MCF 10A (cell line): ENCODE data around the gene METAP1. TPM values are rescaled to one million over a fixed set of nuclear protein-coding genes. Genes with fewer than 3 reads are reported as not detected.

ENCODE experiments used
- BruUV-seq: library from RNA; stranded (reverse); fragments of 400-500 nt; replicated peaks from 2 replicates; lab custom pipeline; 2021; lab: Mats Ljungman, UMichigan
- CTCF ChIA-PET: fragments of 300-600 bp; sonication (Branson Sonifier 250); formaldehyde crosslinking; extraction: SDS; loops from one replicate; lab custom pipeline; 2021; ENCODE audit warnings: antibody characterized with exemption, inconsistent platforms; lab: Yijun Ruan, JAX
- POLR2A ChIA-PET: fragments of 300-600, 350-650 bp; sonication (Branson Sonifier 250); formaldehyde crosslinking; extraction: SDS; loops from one replicate; lab custom pipeline; 2020; ENCODE audit warnings: antibody characterized with exemption, inconsistent platforms; lab: Yijun Ruan, JAX
- DNase-seq: peaks from one replicate; pipeline ENCODE4 v3.0.0-alpha.2; 2018; ENCODE audit not compliant: unreplicated experiment
- H3K27ac Mint-ChIP-seq: one replicate; pipeline ENCODE4 v1.8.0; 2022; ENCODE audit warnings: mild to moderate bottlenecking, low read depth, mixed read lengths; ENCODE audit not compliant: unreplicated experiment
- H3K27me3 Mint-ChIP-seq: one replicate; pipeline ENCODE4 v1.8.0; 2022; ENCODE audit warnings: mixed read lengths; ENCODE audit not compliant: insufficient read depth, unreplicated experiment
- H3K36me3 Mint-ChIP-seq: one replicate; pipeline ENCODE4 v1.8.0; 2022; ENCODE audit warnings: mild to moderate bottlenecking, moderate library complexity, mixed read lengths; ENCODE audit not compliant: insufficient read depth, unreplicated experiment
- H3K4me1 Mint-ChIP-seq: one replicate; pipeline ENCODE4 v1.8.0; 2022; ENCODE audit warnings: mixed read lengths; ENCODE audit not compliant: insufficient read depth, unreplicated experiment
- H3K4me3 Mint-ChIP-seq: one replicate; pipeline ENCODE4 v1.8.0; 2022; ENCODE audit warnings: mild to moderate bottlenecking, moderate library complexity, mixed read lengths; ENCODE audit not compliant: unreplicated experiment
- H3K9me3 Mint-ChIP-seq: one replicate; pipeline ENCODE4 v1.8.0; 2022; ENCODE audit warnings: mixed read lengths; ENCODE audit not compliant: unreplicated experiment
- CTCF ChIP-seq: fragments of 200-600 bp; IDR thresholded peaks from one replicate; pipeline ENCODE4 v1.8.0; 2022; ENCODE audit warnings: antibody characterized with exemption, mild to moderate bottlenecking; ENCODE audit not compliant: unreplicated experiment
- intact Hi-C: fragments of 100-400 bp; cut with micrococcal nuclease; formaldehyde crosslinking; loops from 2 replicates; pipeline ENCODE4 v1.14.1; 2022
- total RNA-seq: library from RNA; stranded (reverse); gene quantifications from 2 replicates; pipeline ENCODE4 v1.2.3, GENCODE V29; 2022

Gene METAP1
- total RNA-seq, 1 experiment from 2014 or later = 61.4 TPM

- no peak for DNase-seq
- no TSS peak for BruUV-seq
- no peak overlapping the region for H3K27ac Mint-ChIP-seq
- peaks cover 17% of the 10 kb centered on the region for H3K36me3 Mint-ChIP-seq
- H3K27me3 Mint-ChIP-seq = no peaks in the 10 kb centered on the region
- no peak overlapping the region for H3K4me3 Mint-ChIP-seq
- CTCF ChIA-PET = interaction anchor here (0.6 to 1.7 kb wide), 3 partner anchors 24 to 158 kb away, joined by 3 to 13 read pairs (median 4); no protein-coding TSS in a partner anchor
- intact Hi-C loops = no loop called here
- POLR2A ChIA-PET = interaction anchor here (0.5 to 1.5 kb wide), 3 partner anchors 22 to 66 kb away, joined by 3 to 10 read pairs (median 6); partner anchors contain the start of gene METAP1
- H3K9me3 Mint-ChIP-seq = no peaks in the 10 kb centered on the region
- H3K4me1 Mint-ChIP-seq = peaks cover 21% of the 10 kb centered on the region
- TF ChIP-seq CTCF = no peak
Observed at GRCh38 chr4:99029852-99030251, 34.3 kb downstream of the METAP1 start.

GRCh38 chr4:99033956-99034355 is 38.4 kb downstream of the METAP1 start:
- Mint-ChIP-seq H3K4me1 (no peaks in the 10 kb centered on the region), H3K9me3 (no peaks in the 10 kb centered on the region), H3K36me3 (peaks cover 17% of the 10 kb centered on the region), H3K4me3 (no peak overlapping the region), H3K27me3 (no peaks in the 10 kb centered on the region), H3K27ac (no peak overlapping the region)
- ChIA-PET CTCF (interaction anchor here (0.7 to 1.6 kb wide), 2 partner anchors 33 to 35 kb away, joined by 4 to 5 read pairs; no protein-coding TSS in a partner anchor), POLR2A (interaction anchor here (0.6 to 1.4 kb wide), 4 partner anchors 11 to 105 kb away, joined by 3 to 4 read pairs (median 3); partner anchors contain the start of genes EIF4E and METAP1)
- intact Hi-C loops = no loop called here
- no TSS peak for BruUV-seq
- no peak for DNase-seq
- TF ChIP-seq CTCF = no peak

- no TSS peak for BruUV-seq
- POLR2A ChIA-PET = interaction anchor here (0.9 kb wide), 1 partner anchor 26 kb away, joined by 3 read pairs; no protein-coding TSS in a partner anchor
- no peaks in the 10 kb centered on the region for H3K9me3 Mint-ChIP-seq
- H3K36me3 Mint-ChIP-seq = peaks cover 12% of the 10 kb centered on the region
- DNase-seq = no peak
- no peak for TF ChIP-seq CTCF
- intact Hi-C loops = no loop called here
- CTCF ChIA-PET = interaction anchor here (0.6 kb wide), 2 partner anchors 10 to 71 kb away, joined by 3 read pairs; no protein-coding TSS in a partner anchor
- H3K4me1 Mint-ChIP-seq = no peaks in the 10 kb centered on the region
- H3K27me3 Mint-ChIP-seq = no peaks in the 10 kb centered on the region
- H3K4me3 Mint-ChIP-seq = no peak overlapping the region
- H3K27ac Mint-ChIP-seq = no peak overlapping the region
Observed at GRCh38 chr4:99038213-99038612, 42.7 kb downstream of the METAP1 start.

GRCh38 chr4:99043346-99043745 is 47.8 kb downstream of the METAP1 start:
- no peak for DNase-seq
- POLR2A ChIA-PET = no interaction called here
- peaks cover 30% of the 10 kb centered on the region for H3K36me3 Mint-ChIP-seq
- no peak overlapping the region for H3K4me3 Mint-ChIP-seq
- TF ChIP-seq CTCF = no peak
- CTCF ChIA-PET = interaction anchor here (1.3 to 1.5 kb wide), 2 partner anchors 13 to 48 kb away, joined by 9 to 10 read pairs; partner anchors contain the start of gene METAP1
- H3K4me1 Mint-ChIP-seq = no peaks in the 10 kb centered on the region
- H3K9me3 Mint-ChIP-seq = no peaks in the 10 kb centered on the region
- intact Hi-C loops = no loop called here
- no peak overlapping the region for H3K27ac Mint-ChIP-seq
- H3K27me3 Mint-ChIP-seq = no peaks in the 10 kb centered on the region
- no TSS peak for BruUV-seq
